Mesenchymal stem cell (in vitro differentiated cells and primary cell): ENCODE measurements around the gene NEXMIF.

Experiments
- DNase-seq: peaks from one replicate; pipeline ENCODE4 v3.0.0-alpha.2; 2013
- H2AFZ ChIP-seq: one replicate; pipeline ENCODE4 v1.6.1; 2013; ENCODE audit warnings: low read depth, mild to moderate bottlenecking, control low read depth, inconsistent platforms, low read length, moderate library complexity
- H2AK5ac ChIP-seq: 2 replicates; pipeline ENCODE4 v1.6.1; 2013; ENCODE audit warnings: low read length, moderate library complexity, mild to moderate bottlenecking, inconsistent platforms; ENCODE audit not compliant: severe bottlenecking
- H2BK120ac ChIP-seq: one replicate; pipeline ENCODE4 v1.6.1; 2013; ENCODE audit warnings: low read depth, mild to moderate bottlenecking, inconsistent platforms, low read length, moderate library complexity
- H2BK12ac ChIP-seq, 2 experiments: one replicate each; pipeline ENCODE4 v1.6.1; 2013; ENCODE audit warnings: inconsistent platforms in 2 of 2, low read length in 2 of 2, mild to moderate bottlenecking in 2 of 2, moderate library complexity in 2 of 2, control low read depth in 1 of 2
- H2BK15ac ChIP-seq: one replicate; pipeline ENCODE4 v1.6.1; 2013; ENCODE audit warnings: mild to moderate bottlenecking, low read depth, inconsistent platforms; ENCODE audit not compliant: poor library complexity, severe bottlenecking
- H2BK5ac ChIP-seq: 2 replicates; pipeline ENCODE4 v1.6.1; 2013; ENCODE audit warnings: low read depth, mild to moderate bottlenecking, low read length, control low read depth, inconsistent platforms; ENCODE audit not compliant: poor library complexity, severe bottlenecking
- H3K14ac ChIP-seq, 2 experiments: one replicate each; pipeline ENCODE4 v1.6.1; 2013; ENCODE audit warnings: inconsistent platforms in 2 of 2, low read length in 2 of 2, control low read depth in 1 of 2, mild to moderate bottlenecking in 1 of 2, moderate library complexity in 1 of 2
- H3K18ac ChIP-seq, 2 experiments: one replicate each; pipeline ENCODE4 v1.6.1; 2013; ENCODE audit warnings: inconsistent platforms in 2 of 2, low read length in 2 of 2, control low read depth in 1 of 2, low read depth in 1 of 2, mild to moderate bottlenecking in 1 of 2
- H3K23ac ChIP-seq, 2 experiments: one replicate each; pipeline ENCODE4 v1.6.1; 2013; ENCODE audit warnings: inconsistent platforms in 2 of 2, low read length in 2 of 2, mild to moderate bottlenecking in 2 of 2, moderate library complexity in 2 of 2, control low read depth in 1 of 2
- H3K27ac ChIP-seq: 2 replicates; pipeline ENCODE4 v1.5.1; 2013; ENCODE audit warnings: mild to moderate bottlenecking, moderate library complexity, low read length, control low read depth, inconsistent platforms; ENCODE audit not compliant: poor library complexity, severe bottlenecking
- H3K27me3 ChIP-seq, 2 experiments: 2 replicates each; pipeline versions ENCODE4 v1.6.1 to v1.7.0; 2013; ENCODE audit warnings: low read length in 2 of 2, mild to moderate bottlenecking in 2 of 2, moderate library complexity in 2 of 2, control low read depth in 1 of 2, inconsistent platforms in 1 of 2; ENCODE audit not compliant: control insufficient read depth in 1 of 2, insufficient read depth in 1 of 2
- H3K36me3 ChIP-seq, 2 experiments: 2 replicates each; pipeline versions ENCODE4 v1.6.1 to v1.7.0; 2013; ENCODE audit warnings: low read length in 2 of 2, control low read depth in 1 of 2, inconsistent platforms in 1 of 2, low read depth in 1 of 2, mild to moderate bottlenecking in 1 of 2; ENCODE audit not compliant: insufficient read depth in 2 of 2, control insufficient read depth in 1 of 2
- H3K4ac ChIP-seq, 2 experiments: one replicate each; pipeline ENCODE4 v1.6.1; 2013; ENCODE audit warnings: inconsistent platforms in 2 of 2, low read length in 2 of 2, mild to moderate bottlenecking in 2 of 2, moderate library complexity in 2 of 2, control low read depth in 1 of 2, low read depth in 1 of 2
- H3K4me1 ChIP-seq: 2 replicates; pipeline ENCODE4 v1.6.1; 2013; ENCODE audit warnings: low read depth, low read length, control low read depth; ENCODE audit not compliant: control insufficient read depth, insufficient read depth
- H3K4me2 ChIP-seq: 2 replicates; pipeline ENCODE4 v1.6.1; 2013; ENCODE audit warnings: low read length, mild to moderate bottlenecking, inconsistent platforms; ENCODE audit not compliant: poor library complexity, severe bottlenecking
- H3K4me3 ChIP-seq, 2 experiments: 2 replicates each; pipeline versions ENCODE4 v1.5.1 to v1.7.0; 2013; ENCODE audit warnings: low read length in 2 of 2, mild to moderate bottlenecking in 2 of 2, control low read depth in 1 of 2, low read depth in 1 of 2; ENCODE audit not compliant: insufficient read depth in 1 of 2
- H3K79me1 ChIP-seq: replicated peaks from 2 replicates; pipeline ENCODE4 v1.6.1; 2013; ENCODE audit warnings: mild to moderate bottlenecking, control low read depth, low read length, inconsistent platforms; ENCODE audit not compliant: poor library complexity, severe bottlenecking
- H3K9ac ChIP-seq: 2 replicates; pipeline ENCODE4 v1.7.0; 2013; ENCODE audit warnings: mild to moderate bottlenecking, low read length, moderate library complexity
- H3K9me3 ChIP-seq: 2 replicates; pipeline ENCODE4 v1.7.0; 2013; ENCODE audit warnings: mild to moderate bottlenecking, low read length; ENCODE audit not compliant: control insufficient read depth
- H4K8ac ChIP-seq: one replicate; pipeline ENCODE4 v1.6.1; 2013; ENCODE audit warnings: inconsistent platforms, mild to moderate bottlenecking, low read length, moderate library complexity
- H4K91ac ChIP-seq: one replicate; pipeline ENCODE4 v1.6.1; 2013; ENCODE audit warnings: mild to moderate bottlenecking, low read length, inconsistent platforms
- WGBS: methylation state at CpG from one replicate; pipeline ENCODE4 v1.1.7; 2013; ENCODE audit warnings: mixed read lengths; 5-methylcytosine and 5-hydroxymethylcytosine counted together

NEXMIF gene

GRCh38 chrX:74931214-74931613 lies 6.0 kb upstream of the NEXMIF start:
- no peak overlapping the region for H3K23ac ChIP-seq
- H4K91ac ChIP-seq: no peak overlapping the region
- H3K36me3 ChIP-seq: no peaks in the 10 kb centered on the region
- H3K18ac ChIP-seq: no peak overlapping the region
- H3K9me3 ChIP-seq: no peaks in the 10 kb centered on the region
- no peak overlapping the region for H3K9ac ChIP-seq
- 0% methylated on average over 2 of the region's 2 CpGs for WGBS
- no peak overlapping the region for H2BK120ac ChIP-seq
- peaks cover 4 to 18% of the 10 kb centered on the region in 2 experiments for H3K27me3 ChIP-seq
- no peak overlapping the region for H2AK5ac ChIP-seq
- H3K79me1 ChIP-seq: no peaks in the 10 kb centered on the region
- H3K4me1 ChIP-seq: no peaks in the 10 kb centered on the region
- no peak overlapping the region for H3K27ac ChIP-seq
- no peak overlapping the region for H3K4me2 ChIP-seq
- H2BK15ac ChIP-seq: no peak overlapping the region
- H3K4me3 ChIP-seq: no peak overlapping the region
- H4K8ac ChIP-seq: no peak overlapping the region
- H2BK12ac ChIP-seq: no peak overlapping the region
- no peak overlapping the region for H2BK5ac ChIP-seq
- no peak overlapping the region for H2AFZ ChIP-seq
- H3K4ac ChIP-seq: no peak overlapping the region
- no peak for DNase-seq
- no peak overlapping the region for H3K14ac ChIP-seq

GRCh38 chrX:74924449-74925224 lies 615 bp downstream of the NEXMIF start:
- H3K9me3 ChIP-seq: no peaks in the 10 kb centered on the region
- no peak overlapping the region for H3K18ac ChIP-seq
- no peak overlapping the region for H3K9ac ChIP-seq
- peaks cover 22 to 36% of the 10 kb centered on the region in 2 experiments for H3K27me3 ChIP-seq
- H4K91ac ChIP-seq: no peak overlapping the region
- H3K4me3 ChIP-seq: peak overlapping the region; percentile 46 to 58
- H3K4me2 ChIP-seq: peak overlapping the region; percentile 88
- H2AK5ac ChIP-seq: no peak overlapping the region
- H2BK5ac ChIP-seq: no peak overlapping the region
- H2BK120ac ChIP-seq: no peak overlapping the region
- no peaks in the 10 kb centered on the region for H3K36me3 ChIP-seq
- no peak overlapping the region for H3K27ac ChIP-seq
- H2BK15ac ChIP-seq: no peak overlapping the region
- H4K8ac ChIP-seq: no peak overlapping the region
- H2AFZ ChIP-seq: no peak overlapping the region
- WGBS: under 1% methylated on average over 52 of the region's 81 CpGs
- H3K79me1 ChIP-seq: no peaks in the 10 kb centered on the region
- DNase-seq: peak; percentile 1
- H3K4me1 ChIP-seq: peaks cover 8% of the 10 kb centered on the region
- H2BK12ac ChIP-seq: no peak overlapping the region
- no peak overlapping the region for H3K23ac ChIP-seq
- H3K4ac ChIP-seq: no peak overlapping the region
- no peak overlapping the region for H3K14ac ChIP-seq

- no peak overlapping the region for H2AFZ ChIP-seq
- no peak overlapping the region for H2BK12ac ChIP-seq
- no peak overlapping the region for H3K27ac ChIP-seq
- no peak overlapping the region for H3K14ac ChIP-seq
- DNase-seq: no peak
- H2BK15ac ChIP-seq: no peak overlapping the region
- no peak overlapping the region for H2BK120ac ChIP-seq
- H3K36me3 ChIP-seq: no peaks in the 10 kb centered on the region
- H4K91ac ChIP-seq: no peak overlapping the region
- no peaks in the 10 kb centered on the region for H3K79me1 ChIP-seq
- H3K4me2 ChIP-seq: peak overlapping the region; percentile 88
- H4K8ac ChIP-seq: no peak overlapping the region
- peaks cover 22 to 31% of the 10 kb centered on the region in 2 experiments for H3K27me3 ChIP-seq
- whole genome bisulfite sequencing: 12% methylated on average over 49 of the region's 51 CpGs
- no peak overlapping the region for H3K4ac ChIP-seq
- H3K9me3 ChIP-seq: no peaks in the 10 kb centered on the region
- H3K18ac ChIP-seq: no peak overlapping the region
- peaks cover 8% of the 10 kb centered on the region for H3K4me1 ChIP-seq
- H3K23ac ChIP-seq: no peak overlapping the region
- no peak overlapping the region for H2BK5ac ChIP-seq
- no peak overlapping the region for H2AK5ac ChIP-seq
- peak overlapping the region in 1 of 2 experiments; percentile 51 for H3K4me3 ChIP-seq
- no peak overlapping the region for H3K9ac ChIP-seq
Observed at GRCh38 chrX:74923942-74924448, 1.3 kb downstream of the NEXMIF start.

GRCh38 chrX:74922922-74923543 lies 2.2 kb downstream of the NEXMIF start:
- peaks cover 8% of the 10 kb centered on the region for H3K4me1 ChIP-seq
- H3K18ac ChIP-seq: no peak overlapping the region
- no peak overlapping the region for H4K8ac ChIP-seq
- H3K36me3 ChIP-seq: no peaks in the 10 kb centered on the region
- H3K23ac ChIP-seq: no peak overlapping the region
- H3K14ac ChIP-seq: no peak overlapping the region
- H4K91ac ChIP-seq: no peak overlapping the region
- no CpG with 5 or more reads among the region's 6 CpGs for WGBS
- no peaks in the 10 kb centered on the region for H3K79me1 ChIP-seq
- no peak overlapping the region for H2AK5ac ChIP-seq
- no peak overlapping the region for H3K4me3 ChIP-seq
- H2BK120ac ChIP-seq: no peak overlapping the region
- H3K9me3 ChIP-seq: no peaks in the 10 kb centered on the region
- no peak overlapping the region for H3K9ac ChIP-seq
- no peak overlapping the region for H2BK12ac ChIP-seq
- no peak overlapping the region for H2AFZ ChIP-seq
- no peak overlapping the region for H3K4me2 ChIP-seq
- no peak overlapping the region for H3K4ac ChIP-seq
- no peak overlapping the region for H2BK15ac ChIP-seq
- H3K27ac ChIP-seq: no peak overlapping the region
- DNase-seq: no peak
- H2BK5ac ChIP-seq: no peak overlapping the region
- H3K27me3 ChIP-seq: peaks cover 22 to 28% of the 10 kb centered on the region in 2 experiments
